Choroid plexus epithelial cell (primary cell): ENCODE measurements around the gene BARX2.

Experiments
- DNase-seq: peaks from one replicate; pipeline ENCODE4 v3.0.0-alpha.2; 2010; ENCODE audit warnings: low read depth
- H3K4me3 ChIP-seq: 2 replicates; pipeline ENCODE4 v1.5.1; 2011; ENCODE audit warnings: low read depth, mild to moderate bottlenecking, control low read depth, low read length, moderate library complexity
- CTCF ChIP-seq: conservative IDR thresholded peaks from 2 replicates; pipeline ENCODE4 v1.5.1; 2011; ENCODE audit warnings: low read depth, mild to moderate bottlenecking, control low read depth, inconsistent platforms, low read length, moderate library complexity

BARX2 gene

DNA sequence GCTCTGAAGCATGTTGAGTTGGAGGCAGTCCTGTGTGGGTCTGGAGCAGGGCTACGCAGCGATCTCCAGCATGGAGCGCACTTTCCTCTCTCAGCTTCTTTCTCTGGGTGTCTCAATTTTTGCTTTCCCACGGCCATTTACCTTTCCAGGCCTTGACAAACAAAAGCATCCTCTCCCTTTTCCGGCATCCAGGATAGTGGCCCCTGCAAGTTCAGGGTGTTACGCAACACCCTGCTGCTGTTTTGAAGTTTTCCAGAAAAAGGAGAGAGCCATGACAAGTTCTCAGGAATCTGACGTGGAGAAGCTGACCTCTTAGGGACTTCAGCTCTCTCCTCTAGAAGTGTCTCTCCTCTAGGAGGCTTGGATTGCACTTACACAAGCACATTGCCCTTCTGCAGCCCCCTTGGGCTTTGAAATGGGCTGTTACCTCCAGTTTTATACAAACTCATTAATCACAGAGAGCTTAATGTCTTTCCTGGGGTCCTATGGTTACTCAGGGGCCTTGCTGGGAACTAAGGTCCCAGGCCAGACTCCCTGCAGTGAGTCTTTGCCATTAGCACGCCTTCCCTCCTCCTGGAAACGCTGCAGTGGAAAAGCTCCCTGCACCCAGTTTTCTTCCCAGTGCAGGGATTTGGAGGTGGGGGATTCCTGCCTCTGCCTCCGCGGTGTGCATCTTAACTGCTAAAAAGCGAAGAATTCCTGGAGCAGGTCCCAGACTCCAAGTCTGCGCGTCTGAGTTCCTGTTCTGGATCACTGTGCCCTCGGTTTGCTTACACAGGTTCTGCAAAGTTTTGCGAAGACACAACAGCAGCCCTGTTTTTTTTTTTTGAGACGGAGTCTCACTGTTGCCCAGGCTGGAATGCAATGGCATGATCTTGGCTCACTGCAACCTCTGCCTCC, 80.4 kb downstream of the BARX2 start:
- TF ChIP-seq CTCF = no peak
- no peak overlapping the region for H3K4me3 ChIP-seq
- DNase-seq = no peak

DNA sequence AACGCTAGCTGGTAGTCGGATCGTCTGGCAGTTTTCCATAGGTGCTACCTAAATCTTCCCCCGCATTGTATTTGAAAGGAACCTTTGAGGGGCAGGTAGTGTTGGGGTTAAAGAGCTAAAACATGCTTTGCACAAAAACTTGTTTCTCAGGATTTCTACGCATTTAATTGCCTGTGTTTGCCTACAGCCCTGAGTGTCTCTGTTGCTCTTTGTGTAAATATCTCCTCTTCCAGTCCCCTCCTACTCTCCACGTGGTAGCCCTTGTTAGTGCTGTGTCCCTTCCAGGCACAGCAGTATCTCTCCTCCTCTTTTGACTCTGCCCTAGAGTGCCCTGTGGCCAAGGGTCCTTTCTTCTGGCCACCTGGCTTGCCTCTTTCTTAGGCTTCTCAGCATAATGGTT, 81.7 kb downstream of the BARX2 start:
- no peak for TF ChIP-seq CTCF
- H3K4me3 ChIP-seq = no peak overlapping the region
- DNase-seq = no peak

DNA sequence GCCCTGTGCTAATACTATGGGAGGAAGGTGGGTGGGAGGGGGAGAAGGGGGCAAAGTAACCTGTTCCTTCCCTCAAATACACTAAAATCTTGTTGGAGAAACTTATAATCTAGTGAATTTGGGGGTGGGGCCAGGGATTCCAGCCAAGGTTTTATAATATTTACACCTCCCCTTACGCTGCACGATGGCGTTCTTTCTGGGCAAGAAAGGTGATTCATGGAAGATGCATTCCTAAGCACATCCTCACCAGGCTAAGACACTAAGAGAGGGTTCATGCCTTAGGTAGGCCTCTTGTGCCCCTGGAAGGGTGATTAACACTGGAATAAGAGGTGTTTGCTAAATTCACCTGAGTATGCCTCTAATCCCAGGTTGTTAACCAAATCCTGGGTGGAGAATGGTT, 82.6 kb downstream of the BARX2 start:
- H3K4me3 ChIP-seq = no peak overlapping the region
- DNase-seq = no peak
- TF ChIP-seq CTCF = no peak

DNA sequence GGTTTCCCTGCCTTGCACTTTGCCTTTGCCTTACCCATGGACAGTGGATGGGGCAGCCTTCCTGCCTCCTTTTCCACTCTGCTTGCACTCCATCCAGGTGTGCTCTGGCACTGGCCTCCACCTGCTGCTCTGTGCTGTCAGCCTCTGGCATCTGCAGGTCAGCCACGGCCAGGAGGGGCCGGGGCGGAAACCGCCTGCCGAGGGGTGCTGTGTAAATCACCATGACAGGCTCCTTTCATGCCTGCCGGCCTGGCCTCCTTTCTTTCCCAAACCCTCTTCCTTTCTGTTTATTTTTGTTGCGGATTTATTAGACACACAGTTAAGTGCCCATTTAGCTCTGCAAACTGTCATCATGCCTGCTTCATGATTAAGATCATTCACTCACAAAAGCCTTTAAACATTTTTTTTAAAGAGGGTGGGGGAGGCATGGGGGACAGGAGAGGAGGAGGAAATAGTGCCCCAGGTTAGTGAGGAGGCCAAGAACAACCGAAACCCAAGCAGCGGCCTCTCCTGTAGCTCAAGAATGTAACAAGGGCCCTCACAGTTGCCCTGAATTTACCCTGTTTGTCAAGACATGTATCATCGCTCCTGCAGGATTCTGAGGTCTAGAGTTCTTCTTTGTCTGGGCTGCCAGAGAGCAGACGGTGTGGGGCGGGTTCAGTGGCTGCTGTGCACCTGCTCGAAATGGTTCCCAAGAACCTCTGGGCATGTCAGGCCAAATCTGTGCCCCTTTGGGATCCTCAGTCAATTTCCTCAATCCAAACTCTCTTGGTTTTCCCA, 83.3 kb downstream of the BARX2 start:
- TF ChIP-seq CTCF = no peak
- H3K4me3 ChIP-seq = no peak overlapping the region
- no peak for DNase-seq

DNA sequence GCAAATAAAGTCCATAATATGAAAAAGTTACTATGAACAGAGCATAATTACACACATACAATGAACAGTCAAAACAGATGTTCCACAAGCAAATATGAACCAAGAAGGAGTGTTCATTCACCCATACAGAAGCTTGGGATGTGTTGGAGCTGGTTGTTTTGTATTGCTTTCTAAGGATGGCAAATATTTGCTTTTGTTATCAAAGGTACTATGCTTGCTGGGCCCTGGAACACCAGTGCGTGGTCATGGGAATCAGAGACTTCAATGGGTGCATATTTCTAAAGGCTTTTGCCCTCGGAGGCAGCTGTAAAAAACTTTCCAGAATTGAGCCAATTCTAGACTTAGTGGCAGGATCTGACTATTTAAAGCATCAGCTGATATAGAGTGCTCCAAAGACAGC, 85.1 kb downstream of the BARX2 start:
- no peak overlapping the region for H3K4me3 ChIP-seq
- no peak for TF ChIP-seq CTCF
- DNase-seq = no peak

- TF ChIP-seq CTCF = no peak
- H3K4me3 ChIP-seq = no peak overlapping the region
- no peak for DNase-seq
Observed at GRCh38 chr11:129484068-129484467, 108.4 kb downstream of the BARX2 start.
